ENCODE results near the gene PRRC2A.
A peak's percentile ranks its signal among the peaks of the same experiment; 100 is the strongest.

The PRRC2A gene

GRCh38 chr6:31619805-31620585, 520 bp upstream of the PRRC2A start:
- TF ChIP-seq CTCF (IDR thresholded peaks at IDR 0.05; ENCODE audit: low read depth, low read length, missing control alignments), result no peak
- peak overlapping the region; percentile 85 for H3K4me3 ChIP-seq (ENCODE audit: low read depth, low read length)
- DNase-seq (ENCODE audit: low read depth), result peak; percentile 97

- DNase-seq (ENCODE audit: low read depth), result no peak
- TF ChIP-seq CTCF (IDR thresholded peaks at IDR 0.05; ENCODE audit: low read depth, low read length, missing control alignments), result no peak
- H3K4me3 ChIP-seq (ENCODE audit: low read depth, low read length), result peak overlapping the region; percentile 91
These were observed 915 bp downstream of the PRRC2A start for GRCh38 chr6:31621320-31621939.

GRCh38 chr6:31621991-31622390, 1.5 kb downstream of the PRRC2A start:
- peak overlapping the region; percentile 91 for H3K4me3 ChIP-seq (ENCODE audit: low read depth, low read length)
- DNase-seq (ENCODE audit: low read depth), result no peak
- TF ChIP-seq CTCF (IDR thresholded peaks at IDR 0.05; ENCODE audit: low read depth, low read length, missing control alignments), result no peak

- no peak for TF ChIP-seq CTCF (IDR thresholded peaks at IDR 0.05; ENCODE audit: low read depth, low read length, missing control alignments)
- DNase-seq (ENCODE audit: low read depth), result no peak
These were observed 2.2 kb downstream of the PRRC2A start for GRCh38 chr6:31622684-31623091.

GRCh38 chr6:31624070-31624469, 3.6 kb downstream of the PRRC2A start:
- DNase-seq (ENCODE audit: low read depth), result no peak
- TF ChIP-seq CTCF (IDR thresholded peaks at IDR 0.05; ENCODE audit: low read depth, low read length, missing control alignments), result no peak
- no peak overlapping the region for H3K4me3 ChIP-seq (ENCODE audit: low read depth, low read length)

More at GRCh38 chr6:31622684-31623091, 2.2 kb downstream of the PRRC2A start:
- H3K4me3 ChIP-seq (ENCODE audit: low read depth, low read length), result no peak overlapping the region; the same call in 1 of the 2 replicates

GRCh38 chr6:31626952-31627351, 6.4 kb downstream of the PRRC2A start:
- no peak for TF ChIP-seq CTCF (IDR thresholded peaks at IDR 0.05; ENCODE audit: low read depth, low read length, missing control alignments)
- no peak overlapping the region for H3K4me3 ChIP-seq (ENCODE audit: low read depth, low read length)
- DNase-seq (ENCODE audit: low read depth), result no peak

Data from GM12864 (cell line).